Inferior parietal cortex (tissue), 1 donor: Measurements from ENCODE around the gene WDR1.
"Not testable (repeated sequence)": the region's sequence is repeated elsewhere in the genome, so short reads cannot be mapped to it uniquely, and the experiment has no call there.

Experiments used
- DNase-seq: peaks from one replicate; pipeline ENCODE4 v3.0.0-alpha.2; 2016; ENCODE audit errors: extremely low spot score

The WDR1 gene

GRCh38 chr4:10134141-10134540, 17.5 kb upstream of the WDR1 start:
- no peak for DNase-seq

- DNase-seq: no peak
Observed at GRCh38 chr4:10131202-10131601, 14.6 kb upstream of the WDR1 start.

GRCh38 chr4:10130178-10130888, 13.7 kb upstream of the WDR1 start:
- DNase-seq: no peak

DNA sequence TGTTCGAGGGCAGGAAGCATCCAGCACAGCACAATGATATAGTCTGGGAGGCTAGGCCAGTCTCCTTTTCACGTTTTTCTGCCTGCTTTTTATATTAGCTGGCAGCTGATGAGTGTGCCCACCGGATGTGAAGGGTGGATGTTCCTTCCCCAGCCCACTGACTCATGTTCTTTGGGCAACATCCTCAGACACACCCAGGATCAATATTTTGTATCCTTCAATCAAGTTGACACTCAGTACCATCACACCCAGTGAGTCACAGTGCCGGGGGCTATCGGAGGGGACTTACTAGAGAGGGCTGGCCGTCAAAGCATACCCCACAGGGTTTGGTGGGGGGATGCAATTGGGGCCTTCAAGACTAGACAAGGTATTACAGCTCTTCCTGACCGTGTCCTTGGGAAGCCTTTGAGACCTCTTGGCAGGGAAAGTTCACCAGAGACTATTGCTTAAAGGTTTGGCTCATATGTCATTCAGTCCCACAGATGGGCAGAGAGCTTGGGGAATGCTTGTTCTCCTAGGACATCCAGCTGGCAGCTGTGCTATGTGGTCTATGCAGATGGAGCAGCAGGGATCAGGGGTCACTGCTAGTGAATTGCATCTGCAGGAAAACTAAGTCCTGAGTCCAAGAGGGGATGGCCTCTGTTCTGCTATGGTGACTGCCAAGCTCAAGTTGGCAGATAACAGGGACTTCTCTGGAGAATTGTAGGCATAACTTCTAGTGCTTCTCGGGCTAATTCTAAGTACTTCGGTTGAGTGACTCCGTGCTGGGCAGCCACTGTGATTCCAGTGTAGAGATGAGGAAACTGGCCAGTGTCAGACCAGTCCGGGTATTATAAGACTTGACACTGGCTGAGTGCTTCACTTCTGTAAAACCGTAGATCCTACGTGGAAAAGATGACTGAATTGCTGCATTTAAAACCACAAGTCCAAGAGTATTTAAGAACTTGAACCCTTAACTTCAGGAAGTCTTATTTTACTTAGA, 12.9 kb upstream of the WDR1 start:
- no peak for DNase-seq

DNA sequence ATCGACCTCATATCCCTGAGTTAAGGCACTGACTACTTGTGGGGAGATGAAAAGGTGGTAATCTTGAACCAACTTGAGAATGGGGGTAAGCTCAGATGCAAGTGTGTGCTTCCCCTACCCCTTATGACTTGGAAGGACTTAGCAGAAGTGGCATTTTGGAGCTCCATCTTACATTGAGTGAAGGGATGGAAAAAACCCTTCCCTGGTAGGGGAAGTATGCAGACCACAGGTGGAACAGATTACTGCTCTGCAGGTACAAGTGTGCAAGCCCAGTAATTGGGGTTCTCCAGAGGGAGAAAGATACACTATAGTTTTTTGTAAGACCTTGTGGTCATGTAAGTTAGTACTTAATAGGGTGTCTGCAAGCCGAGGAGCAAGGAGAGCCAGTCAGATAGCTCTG, 12.2 kb upstream of the WDR1 start:
- DNase-seq: no peak

DNA sequence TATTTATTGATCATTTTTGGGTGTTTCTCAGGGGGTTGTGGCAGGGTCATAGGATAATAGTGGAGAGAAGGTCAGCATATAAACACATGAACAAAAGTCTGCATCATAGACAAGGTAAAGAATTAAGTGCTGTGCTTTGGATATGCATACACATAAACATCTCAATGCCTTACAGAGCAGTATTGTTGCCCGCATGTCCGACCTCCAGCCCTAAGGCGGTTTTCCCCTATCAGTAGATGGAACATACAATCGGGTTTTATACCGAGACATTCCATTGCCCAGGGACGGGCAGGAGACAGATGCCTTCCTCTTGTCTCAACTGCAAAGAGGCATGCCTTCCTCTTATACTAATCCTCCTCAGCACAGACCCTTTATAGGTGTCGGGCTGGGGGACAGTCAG, 10.9 kb upstream of the WDR1 start:
- not testable (repeated sequence) for DNase-seq

DNA sequence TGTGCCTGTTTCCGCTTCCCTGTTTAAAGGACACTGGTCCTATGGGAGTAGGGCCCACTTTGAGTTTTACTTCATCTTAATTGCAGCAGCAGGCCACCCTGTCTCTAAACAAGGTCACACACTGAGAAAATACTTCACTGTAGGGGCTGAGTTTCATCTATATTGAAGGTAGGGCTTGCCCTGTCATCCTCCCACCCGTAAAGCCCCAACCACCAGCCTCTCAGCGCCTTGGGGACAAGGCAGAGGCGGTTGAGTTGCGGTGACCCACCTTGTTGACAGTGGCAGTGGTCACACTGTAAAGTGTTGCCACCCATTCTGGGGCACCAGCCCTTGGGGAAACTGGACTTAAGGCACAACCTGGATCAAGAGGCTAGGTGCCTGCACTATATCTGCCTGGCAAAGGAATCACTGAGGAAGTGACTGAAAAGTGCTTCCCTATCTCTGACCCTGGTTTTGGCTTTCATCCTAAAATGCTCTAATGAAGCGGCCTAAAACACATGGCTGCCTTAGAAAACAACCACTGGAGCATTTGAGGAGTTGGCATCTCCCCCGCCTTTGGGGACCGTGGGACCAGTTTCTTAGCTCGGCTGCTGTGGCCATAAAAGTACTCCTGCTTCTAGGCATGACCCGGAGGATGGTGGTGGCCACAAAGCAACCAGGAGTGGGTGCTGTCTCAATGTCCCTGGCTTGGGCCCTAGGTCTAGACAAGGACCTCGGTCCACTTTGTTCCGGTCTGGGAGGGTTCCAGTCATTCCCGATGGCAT, 7.8 kb upstream of the WDR1 start:
- no peak for DNase-seq

DNA sequence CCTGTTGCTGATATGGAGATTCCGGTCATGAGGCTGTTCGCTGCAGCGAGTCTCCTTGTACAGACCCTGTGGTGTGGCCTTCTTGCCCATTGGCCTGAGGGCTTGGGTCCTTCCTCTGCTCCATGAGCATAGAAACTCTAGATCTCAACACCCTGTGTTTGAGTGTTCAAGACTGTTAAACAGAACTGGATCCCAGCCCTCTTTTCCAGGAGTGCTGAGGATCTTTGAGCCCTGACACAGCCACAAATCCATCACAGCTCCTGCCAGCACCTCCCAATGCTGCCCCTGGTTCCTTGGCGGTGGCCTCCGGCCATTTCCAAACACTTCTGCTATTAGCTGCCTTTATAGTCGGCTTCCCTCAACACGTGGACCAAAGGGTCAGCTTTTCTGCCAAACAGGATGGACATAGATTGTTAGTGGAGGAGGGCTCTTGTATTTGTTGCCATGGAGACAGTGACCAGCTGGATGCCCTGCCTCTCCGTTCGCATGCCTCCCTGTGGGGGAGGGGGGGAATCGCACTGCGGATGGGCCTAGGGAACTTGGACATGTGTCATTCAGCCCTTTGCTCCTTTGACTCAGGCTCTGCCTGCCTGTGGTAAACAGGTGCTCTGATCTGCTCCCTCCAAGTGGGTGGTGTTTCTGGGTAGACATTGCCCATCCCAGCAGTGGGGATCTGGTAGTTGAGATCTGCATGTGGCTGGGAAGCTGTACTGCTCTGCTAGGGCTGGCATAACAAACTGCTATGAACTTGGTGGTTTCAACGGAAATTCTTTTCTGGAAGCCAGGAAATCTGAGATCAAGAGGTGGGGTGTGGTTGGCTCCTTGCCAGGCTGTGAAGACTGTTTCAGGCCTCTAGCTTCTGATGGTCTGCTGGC, 6.9 kb upstream of the WDR1 start:
- DNase-seq: no peak

DNA sequence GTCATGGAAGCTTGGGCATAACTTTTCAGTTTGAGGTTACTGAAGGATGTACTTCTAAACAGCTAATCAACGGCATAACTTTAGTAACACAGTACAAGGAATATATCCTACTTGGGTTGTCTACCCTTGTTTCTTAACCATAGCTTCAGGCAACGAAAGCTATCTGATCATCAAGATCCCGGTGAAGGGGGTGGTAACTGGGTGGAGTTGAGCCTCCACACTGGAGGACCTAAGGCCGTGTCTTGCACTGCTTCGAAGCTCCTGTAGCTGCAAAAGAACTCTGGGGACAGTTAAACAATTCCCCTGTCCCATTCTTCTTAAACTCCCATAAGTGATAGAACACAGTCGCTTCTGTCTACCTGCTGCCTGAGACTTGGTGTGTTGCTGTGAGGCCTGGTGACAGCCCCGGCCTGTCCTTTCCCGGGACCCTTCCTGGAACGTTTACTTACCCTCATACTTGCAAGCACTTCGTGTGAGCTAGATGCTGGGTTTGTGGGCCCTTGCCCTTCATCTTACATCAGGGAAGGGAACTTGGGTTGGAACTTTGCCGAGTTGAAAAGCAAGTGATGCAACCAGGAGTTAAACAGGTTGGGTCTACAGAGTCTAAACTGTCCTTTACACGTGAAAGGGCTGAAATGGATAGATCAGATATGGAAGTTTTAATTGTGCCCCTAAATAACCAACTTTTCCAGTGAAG, 5.8 kb upstream of the WDR1 start:
- no peak for DNase-seq

DNA sequence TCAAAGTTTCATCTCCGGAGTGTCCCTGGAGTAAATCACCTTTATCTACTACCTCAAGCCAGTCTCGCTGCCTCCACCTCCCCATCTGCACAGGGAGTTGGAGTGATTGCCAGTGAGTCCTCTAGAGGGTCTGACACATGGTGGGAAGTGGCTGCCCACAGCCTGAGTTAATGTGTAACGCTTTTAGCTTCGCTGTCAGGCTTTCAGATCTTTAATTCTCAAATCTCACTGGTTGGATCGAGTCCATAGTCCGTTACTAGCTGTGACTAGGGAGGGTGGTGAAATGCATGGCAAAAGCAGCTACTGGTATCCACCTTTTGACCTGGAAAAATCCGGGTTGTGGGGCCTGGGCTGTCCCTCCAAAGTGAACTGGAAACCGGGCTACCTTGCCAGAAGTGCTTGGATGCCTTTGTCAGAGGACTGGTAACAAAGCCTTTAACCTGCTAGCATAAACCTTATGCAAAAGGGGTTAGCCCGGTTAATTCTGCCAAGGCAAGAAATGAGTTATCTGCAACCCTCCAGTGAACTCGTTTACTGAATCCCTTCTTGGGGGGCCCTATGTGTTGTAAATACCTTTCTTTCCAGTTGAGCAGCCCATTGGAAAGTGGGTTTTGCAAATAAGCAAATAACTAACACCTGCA, 5.1 kb upstream of the WDR1 start:
- no peak for DNase-seq

- DNase-seq: no peak
Observed at GRCh38 chr4:10120943-10121567, 4.5 kb upstream of the WDR1 start.

GRCh38 chr4:10119773-10120172, 3.2 kb upstream of the WDR1 start:
- no peak for DNase-seq

GRCh38 chr4:10119278-10119677, 2.7 kb upstream of the WDR1 start:
- no peak for DNase-seq

- DNase-seq: no peak
Observed at GRCh38 chr4:10118048-10119004, 1.7 kb upstream of the WDR1 start.

DNA sequence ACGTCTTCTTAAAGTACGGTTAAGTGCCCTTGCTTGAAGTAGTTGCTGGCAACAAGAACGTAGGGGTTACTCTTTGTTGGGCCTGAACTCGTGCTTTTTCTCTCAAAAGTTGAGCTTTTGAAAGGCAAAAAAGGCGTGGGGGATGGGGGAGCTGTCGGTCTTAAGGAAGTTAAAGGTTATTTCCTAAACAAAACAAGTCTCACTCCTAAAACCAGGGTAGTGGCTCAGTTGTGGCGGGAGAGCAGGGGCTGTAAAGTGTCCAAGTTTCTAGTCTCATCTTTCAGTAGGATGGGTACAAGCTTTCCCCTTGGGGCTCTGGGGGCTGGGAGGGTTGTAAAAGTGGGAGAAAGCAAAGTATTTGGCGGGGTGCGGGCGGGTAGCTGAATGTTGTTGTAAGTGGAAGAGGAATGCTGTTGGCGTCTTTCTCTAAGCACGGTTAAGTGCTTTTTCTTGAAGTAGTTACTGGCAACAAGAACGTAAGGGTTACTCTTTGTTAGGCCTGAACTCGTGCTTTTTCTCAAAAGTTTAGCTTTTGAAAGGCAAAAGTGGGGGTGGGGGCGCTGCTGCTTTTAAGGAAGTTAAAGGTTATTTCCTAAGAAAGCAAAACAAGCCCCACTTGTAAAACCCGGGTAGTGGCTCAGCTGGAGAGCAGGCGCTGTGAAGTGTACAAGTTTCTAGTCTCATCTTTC, 904 bp upstream of the WDR1 start:
- DNase-seq: peak; percentile 25

- DNase-seq: no peak
Observed at GRCh38 chr4:10115797-10116568, 616 bp downstream of the WDR1 start.

- no peak for DNase-seq
Observed at GRCh38 chr4:10115271-10115796, 1.3 kb downstream of the WDR1 start.
